K562 (cell line): ENCODE data around the gene NEMP1. TPM values are rescaled to one million over a fixed set of nuclear protein-coding genes. Genes with fewer than 3 reads are reported as not detected.

ENCODE experiments used
- ASH1L ChIP-seq: fragments of 450-650 bp; IDR thresholded peaks from 2 replicates; pipeline ENCODE4 v1.6.1; 2018; ENCODE audit warnings: borderline replicate concordance, mild to moderate bottlenecking, low read depth; ENCODE audit not compliant: partially characterized antibody
- ATF1 ChIP-seq, 2 experiments: fragments of 450-650 bp in 1 of 2; IDR thresholded peaks; 2 replicates each; pipeline ENCODE4 v1.6.1; 2016; ENCODE audit warnings: missing compliant biosample characterization in 1 of 2, missing genetic modification characterization in 1 of 2
- ELF4 ChIP-seq: fragments of 450-650 bp; formaldehyde crosslinking; IDR thresholded peaks from 2 replicates; pipeline ENCODE4 v1.4.0; 2022; ENCODE audit warnings: missing genetic modification characterization
- FOSL1 ChIP-seq: fragments of 200-800 bp; sonication (Bioruptor generic); conservative IDR thresholded peaks from 2 replicates; pipeline ENCODE4 v1.6.1; 2016; ENCODE audit warnings: missing genetic modification characterization, missing compliant biosample characterization
- GABPA ChIP-seq: fragments of 200-800 bp; sonication (Bioruptor generic); conservative IDR thresholded peaks from 2 replicates; pipeline ENCODE4 v1.6.1; 2016; ENCODE audit warnings: low read depth, missing genetic modification characterization, missing compliant biosample characterization
- HLTF ChIP-seq: fragments of 450-650 bp; IDR thresholded peaks from 2 replicates; pipeline ENCODE4 v1.6.1; 2016
- HNRNPL ChIP-seq: fragments of 200-400 bp; formaldehyde crosslinking; IDR thresholded peaks from 2 replicates; pipeline ENCODE4 v1.6.1; 2017; ENCODE audit warnings: low read depth, mild to moderate bottlenecking, low read length
- JUN ChIP-seq, 2 experiments: sonication (generic) in 1 of 2; formaldehyde crosslinking in 1 of 2; IDR thresholded peaks; 2 replicates each; pipeline versions ENCODE4 v1.6.1 to v1.8.0; 2012 to 2022; ENCODE audit warnings: borderline replicate concordance in 2 of 2, mild to moderate bottlenecking in 2 of 2, improper control_type of control experiment in 1 of 2, low read depth in 1 of 2, low read length in 1 of 2, missing genetic modification reagents in 1 of 2
- KAT8 ChIP-seq: fragments of 450-650 bp; IDR thresholded peaks from 2 replicates; pipeline ENCODE4 v1.6.1; 2016; ENCODE audit warnings: low read depth, mild to moderate bottlenecking
- KDM2B ChIP-seq: fragments of 250-450 bp; sonication (Bioruptor Pico); IDR thresholded peaks from 2 replicates; pipeline ENCODE4 v1.8.0; 2021; ENCODE audit warnings: mild to moderate bottlenecking, moderate library complexity
- MCM3 ChIP-seq: fragments of 450-650 bp; IDR thresholded peaks from 2 replicates; pipeline ENCODE4 v1.6.1; 2016
- MYNN ChIP-seq, 2 experiments: sonication (generic); formaldehyde crosslinking in 1 of 2; IDR thresholded peaks; 2 replicates each; pipeline versions ENCODE4 v1.5.0 to v1.6.1; 2016 to 2020; ENCODE audit warnings: antibody characterized with exemption in 1 of 2, missing genetic modification reagents in 1 of 2
- NKRF ChIP-seq: fragments of 450-650 bp; IDR thresholded peaks from 2 replicates; pipeline ENCODE4 v1.6.1; 2016; ENCODE audit warnings: borderline replicate concordance
- PHF21A ChIP-seq: fragments of 450-650 bp; IDR thresholded peaks from 2 replicates; pipeline ENCODE4 v1.6.1; 2017; ENCODE audit warnings: low read depth, borderline replicate concordance
- POLR2B ChIP-seq: fragments of 450-650 bp; IDR thresholded peaks from 2 replicates; pipeline ENCODE4 v1.6.1; 2018; ENCODE audit warnings: low read depth; ENCODE audit not compliant: partially characterized antibody
- ZBTB7A ChIP-seq: IDR thresholded peaks from 2 replicates; pipeline ENCODE4 v1.6.1; 2011; ENCODE audit warnings: low read depth, mild to moderate bottlenecking, low read length, moderate library complexity, borderline replicate concordance; ENCODE audit not compliant: control insufficient read depth
- ZNF143 ChIP-seq: sonication (generic); formaldehyde crosslinking; IDR thresholded peaks from 2 replicates; pipeline ENCODE4 v1.9.0; 2022; ENCODE audit warnings: mild to moderate bottlenecking, missing genetic modification reagents
- polyA plus RNA-seq, 8 experiments: library from polyadenylated mRNA; depleted of rRNA in 4 of 8; stranded (reverse) in 5 of 8; unstranded in 3 of 8; fragments of >200 nt; fragmentation: Nextera tagmentation in 2 of 8; fragmentation: Illumina TruSeq in 1 of 8; extraction: Ambion mirVana in 2 of 8; extraction: Trizol in 1 of 8; gene quantifications; 2 replicates each; pipeline versions ENCODE4 v1.2.1 to v1.2.3, GENCODE V29; 2011 to 2014; ENCODE audit warnings: inconsistent platforms in 1 of 8, missing spikeins in 1 of 8
- total RNA-seq, 7 experiments: library from RNA; depleted of rRNA in 6 of 7; stranded (reverse); fragments of >200 nt in 6 of 7; fragmentation: Illumina TruSeq in 2 of 7; extraction: Trizol in 2 of 7; gene quantifications; 2 replicates each; pipeline versions ENCODE4 v1.2.1 to v1.2.3, GENCODE V29; 2011 to 2021; ENCODE audit warnings: low replicate concordance in 1 of 7
- TF ChIP-seq, protein P1 (sequence below), 2 experiments: fragments of 450-650 bp in 1 of 2; IDR thresholded peaks; 2 replicates each; pipeline ENCODE4 v1.6.1; 2011 to 2017; ENCODE audit warnings: low read depth in 2 of 2, antibody characterized with exemption in 1 of 2, borderline replicate concordance in 1 of 2, low read length in 1 of 2, mild to moderate bottlenecking in 1 of 2, mixed read lengths in 1 of 2; ENCODE audit not compliant: control insufficient read depth in 1 of 2
- TF ChIP-seq, protein P2 (sequence below): fragments of 450-650 bp; formaldehyde crosslinking; IDR thresholded peaks from 2 replicates; pipeline ENCODE4 v1.4.0; 2020; ENCODE audit warnings: mild to moderate bottlenecking

Gene NEMP1
- total and polyA plus RNA-seq, 9 of the 15 experiments (the other 6 are each of a cell fraction or from before 2014, with no cell fraction given), result 9.5 to 82.2 (median 41.2) TPM

GRCh38 chr12:57111031-57111734 lies 32.6 kb upstream of the NEMP1 start, which contains the start of gene STAT6 (continued):
- TF ChIP-seq NKRF, result peak; percentile 69; the same call in 1 of the 2 replicates
- no peak for TF ChIP-seq ATF1 (CRISPR knock-in tag; IDR thresholded peaks at IDR 0.05)
- TF ChIP-seq ATF1 (tag; IDR thresholded peaks at IDR 0.05), result no peak
- TF ChIP-seq GABPA, result peak; percentile 70
- TF ChIP-seq, protein P1, sequence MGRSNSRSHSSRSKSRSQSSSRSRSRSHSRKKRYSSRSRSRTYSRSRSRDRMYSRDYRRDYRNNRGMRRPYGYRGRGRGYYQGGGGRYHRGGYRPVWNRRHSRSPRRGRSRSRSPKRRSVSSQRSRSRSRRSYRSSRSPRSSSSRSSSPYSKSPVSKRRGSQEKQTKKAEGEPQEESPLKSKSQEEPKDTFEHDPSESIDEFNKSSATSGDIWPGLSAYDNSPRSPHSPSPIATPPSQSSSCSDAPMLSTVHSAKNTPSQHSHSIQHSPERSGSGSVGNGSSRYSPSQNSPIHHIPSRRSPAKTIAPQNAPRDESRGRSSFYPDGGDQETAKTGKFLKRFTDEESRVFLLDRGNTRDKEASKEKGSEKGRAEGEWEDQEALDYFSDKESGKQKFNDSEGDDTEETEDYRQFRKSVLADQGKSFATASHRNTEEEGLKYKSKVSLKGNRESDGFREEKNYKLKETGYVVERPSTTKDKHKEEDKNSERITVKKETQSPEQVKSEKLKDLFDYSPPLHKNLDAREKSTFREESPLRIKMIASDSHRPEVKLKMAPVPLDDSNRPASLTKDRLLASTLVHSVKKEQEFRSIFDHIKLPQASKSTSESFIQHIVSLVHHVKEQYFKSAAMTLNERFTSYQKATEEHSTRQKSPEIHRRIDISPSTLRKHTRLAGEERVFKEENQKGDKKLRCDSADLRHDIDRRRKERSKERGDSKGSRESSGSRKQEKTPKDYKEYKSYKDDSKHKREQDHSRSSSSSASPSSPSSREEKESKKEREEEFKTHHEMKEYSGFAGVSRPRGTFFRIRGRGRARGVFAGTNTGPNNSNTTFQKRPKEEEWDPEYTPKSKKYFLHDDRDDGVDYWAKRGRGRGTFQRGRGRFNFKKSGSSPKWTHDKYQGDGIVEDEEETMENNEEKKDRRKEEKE (IDR thresholded peaks at IDR 0.05; ENCODE audit: borderline replicate concordance in 1 of 2, control insufficient read depth in 1 of 2, low read depth in 2 of 2, low read length in 1 of 2), result no peak
- TF ChIP-seq MYNN (IDR thresholded peaks at IDR 0.05), result 0 out of 2 replicates have a peak, but pooled peaks have one; percentile 53
- no peak for TF ChIP-seq MYNN (CRISPR knock-in tag; IDR thresholded peaks at IDR 0.05)
- peak; percentile 80 for TF ChIP-seq MCM3
- TF ChIP-seq, protein P2, sequence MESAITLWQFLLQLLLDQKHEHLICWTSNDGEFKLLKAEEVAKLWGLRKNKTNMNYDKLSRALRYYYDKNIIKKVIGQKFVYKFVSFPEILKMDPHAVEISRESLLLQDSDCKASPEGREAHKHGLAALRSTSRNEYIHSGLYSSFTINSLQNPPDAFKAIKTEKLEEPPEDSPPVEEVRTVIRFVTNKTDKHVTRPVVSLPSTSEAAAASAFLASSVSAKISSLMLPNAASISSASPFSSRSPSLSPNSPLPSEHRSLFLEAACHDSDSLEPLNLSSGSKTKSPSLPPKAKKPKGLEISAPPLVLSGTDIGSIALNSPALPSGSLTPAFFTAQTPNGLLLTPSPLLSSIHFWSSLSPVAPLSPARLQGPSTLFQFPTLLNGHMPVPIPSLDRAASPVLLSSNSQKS, result no peak
- TF ChIP-seq ASH1L, result peak; percentile 55
- peak; percentile 96 for TF ChIP-seq ELF4 (CRISPR knock-in tag)
- TF ChIP-seq POLR2B, result peak; percentile 86
- TF ChIP-seq KDM2B (CRISPR knock-in tag), result no peak
- TF ChIP-seq KAT8, result no peak
- TF ChIP-seq ZBTB7A, result peak; percentile 52; the same call in 1 of the 2 replicates
- no peak for TF ChIP-seq FOSL1 (tag)
- no peak for TF ChIP-seq JUN (IDR thresholded peaks at IDR 0.05; ENCODE audit: borderline replicate concordance, low read depth, low read length)
- peak; percentile 66; the same call in 1 of the 2 replicates for TF ChIP-seq JUN (CRISPR knock-in tag; IDR thresholded peaks at IDR 0.05; ENCODE audit: borderline replicate concordance)
- TF ChIP-seq HNRNPL, result no peak
- peak; percentile 96 for TF ChIP-seq HLTF
- 0 out of 2 replicates have a peak, but pooled peaks have one; percentile 22 for TF ChIP-seq ZNF143 (CRISPR knock-in tag)
- TF ChIP-seq PHF21A, result peak; percentile 49; the same call in 1 of the 2 replicates
